T47D (cell line): ENCODE measurements around the gene RELN.

Experiments used
- DNase-seq, 2 experiments: peaks; one replicate each; pipeline versions ENCODE4 v3.0.0 to v3.0.0-alpha.2; 2011 to 2012; ENCODE audit warnings: low read depth in 1 of 2, low spot score in 1 of 2
- JUND ChIP-seq: IDR thresholded peaks from 2 replicates; pipeline ENCODE4 v1.6.1; 2012; ENCODE audit warnings: low read depth
- in situ Hi-C: cut with HindIII; loops from 2 replicates; pipeline ENCODE4 v1.10.0; 2016; ENCODE audit warnings: low sequenced_read_pairs, low pct_unique_long_range_greater_than_20kb

RELN gene

DNA sequence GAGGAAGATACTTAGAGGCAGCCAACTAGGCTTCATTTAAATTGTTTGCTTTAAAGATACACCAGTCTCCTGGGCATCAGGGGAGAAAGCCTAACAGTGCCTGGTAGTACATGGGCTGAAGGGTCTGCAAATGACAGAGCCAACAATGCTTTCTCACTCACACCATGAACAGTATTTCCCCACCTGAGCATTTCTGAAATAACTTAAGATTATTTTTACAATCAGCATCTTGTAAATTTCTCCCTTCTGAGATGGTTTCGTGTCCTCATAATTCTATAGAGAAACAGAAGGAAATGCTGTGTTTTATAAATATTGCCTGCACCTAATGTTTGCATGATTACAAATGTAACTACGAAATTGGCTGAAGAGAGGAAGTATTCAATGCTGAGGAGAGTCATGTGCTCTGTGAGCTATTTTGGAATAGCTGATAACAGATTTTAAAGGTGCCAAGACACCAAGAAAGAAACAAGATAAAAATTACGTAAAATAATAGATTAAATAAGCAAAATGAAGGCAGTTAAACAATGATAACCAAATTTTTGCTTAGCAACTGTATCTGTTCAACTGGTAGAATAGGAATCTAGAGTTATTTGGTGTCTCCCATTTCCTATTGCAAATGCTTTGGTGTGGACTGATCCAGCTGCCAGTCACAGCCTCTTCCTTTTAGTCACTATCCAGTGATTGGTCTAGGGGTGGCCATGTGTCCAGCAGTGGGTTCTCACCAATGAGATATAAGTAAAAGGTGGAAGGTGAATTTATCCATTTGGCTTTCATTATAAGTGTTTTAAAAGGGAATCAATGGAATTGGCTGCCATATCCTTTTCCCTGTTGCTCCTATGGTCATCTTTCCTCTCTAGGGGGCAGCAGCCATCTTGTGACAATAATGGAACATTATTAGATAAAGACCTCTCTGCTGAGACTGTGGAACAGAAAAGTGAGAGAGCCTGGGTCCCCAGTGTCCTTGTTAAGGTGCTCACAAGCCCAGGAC, 375.5 kb downstream of the RELN start:
- TF ChIP-seq JUND: no peak
- no peak for DNase-seq

GRCh38 chr7:103609778-103610177, 379.7 kb downstream of the RELN start:
- no peak for TF ChIP-seq JUND
- in situ Hi-C loops: no loop called here
- DNase-seq: no peak

More for the DNA sequence above, 375.5 kb downstream of the RELN start:
- in situ Hi-C loops: no loop called here

DNA sequence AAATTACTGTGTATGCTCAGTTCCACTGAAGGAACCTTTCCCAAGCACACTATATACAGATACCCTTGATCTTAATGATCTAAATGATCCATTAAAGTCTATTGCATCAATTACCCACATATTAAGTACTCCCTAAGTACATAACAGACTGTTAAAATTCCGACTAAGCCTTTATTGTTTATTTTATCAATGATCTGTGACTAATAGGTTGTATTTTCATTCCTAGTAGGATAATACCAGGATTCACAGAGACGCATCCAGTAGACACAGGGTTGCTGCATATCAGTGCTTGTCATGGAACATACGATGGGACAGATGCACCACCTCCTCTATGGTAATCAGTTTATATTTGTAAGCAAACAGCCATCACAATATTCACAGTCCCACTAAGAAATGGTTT, 383.8 kb downstream of the RELN start:
- no peak for TF ChIP-seq JUND
- no peak for DNase-seq
- in situ Hi-C loops: no loop called here

DNA sequence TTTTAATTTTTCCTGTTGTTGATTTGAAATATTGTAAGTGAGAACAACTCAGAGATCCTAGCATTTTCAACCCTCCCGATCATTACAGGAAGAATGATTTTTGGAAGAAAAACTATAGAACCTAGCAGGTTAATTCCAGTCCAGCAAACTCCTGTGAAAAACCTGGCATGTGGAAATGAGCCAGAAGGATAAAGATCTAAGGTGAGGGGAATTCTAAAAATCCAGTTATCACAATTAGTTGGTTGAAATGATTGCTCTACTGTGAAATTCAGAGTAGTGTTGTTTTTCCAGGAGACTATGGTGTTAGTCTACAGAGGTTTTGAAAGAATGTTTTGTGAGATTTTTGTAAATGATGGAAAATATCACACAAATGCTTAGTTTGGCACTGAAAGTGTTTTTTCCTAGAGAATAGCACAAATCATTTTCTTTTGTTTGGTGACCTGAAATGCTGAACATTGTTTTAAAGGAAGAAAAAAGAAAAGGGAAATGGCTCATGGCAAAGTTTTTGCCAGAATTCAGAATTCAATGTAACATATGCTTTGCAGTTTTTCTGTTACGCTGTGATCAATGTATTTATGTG, 391.0 kb downstream of the RELN start:
- in situ Hi-C loops: no loop called here

GRCh38 chr7:103597606-103598005, 391.9 kb downstream of the RELN start:
- no peak for DNase-seq
- TF ChIP-seq JUND: no peak
- in situ Hi-C loops: no loop called here

More for the DNA sequence above, 391.0 kb downstream of the RELN start:
- no peak for TF ChIP-seq JUND
- DNase-seq: no peak

GRCh38 chr7:103594186-103594585, 395.3 kb downstream of the RELN start:
- in situ Hi-C loops: no loop called here
- DNase-seq: no peak
- no peak for TF ChIP-seq JUND

GRCh38 chr7:103593691-103594090, 395.8 kb downstream of the RELN start:
- no peak for DNase-seq
- no peak for TF ChIP-seq JUND
- in situ Hi-C loops: no loop called here

DNA sequence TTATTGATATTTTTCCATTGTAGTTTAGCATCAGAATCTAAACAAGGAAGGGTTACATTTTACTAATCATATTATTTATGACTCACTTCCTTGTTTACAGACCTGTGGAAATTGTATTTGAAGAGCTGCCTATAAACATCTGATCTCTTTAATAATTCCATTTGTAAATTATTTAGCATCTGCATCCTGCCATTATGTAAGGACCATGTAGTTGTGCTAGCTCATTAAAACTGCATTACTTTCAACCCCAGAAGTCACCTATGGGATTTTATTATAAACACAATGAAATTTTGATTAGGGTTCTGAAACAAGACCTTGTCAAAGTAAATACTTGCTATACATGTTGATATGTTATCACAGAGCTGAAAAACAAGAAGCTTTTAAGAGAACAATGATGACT, 396.6 kb downstream of the RELN start:
- no peak for TF ChIP-seq JUND
- in situ Hi-C loops: no loop called here
- no peak for DNase-seq

DNA sequence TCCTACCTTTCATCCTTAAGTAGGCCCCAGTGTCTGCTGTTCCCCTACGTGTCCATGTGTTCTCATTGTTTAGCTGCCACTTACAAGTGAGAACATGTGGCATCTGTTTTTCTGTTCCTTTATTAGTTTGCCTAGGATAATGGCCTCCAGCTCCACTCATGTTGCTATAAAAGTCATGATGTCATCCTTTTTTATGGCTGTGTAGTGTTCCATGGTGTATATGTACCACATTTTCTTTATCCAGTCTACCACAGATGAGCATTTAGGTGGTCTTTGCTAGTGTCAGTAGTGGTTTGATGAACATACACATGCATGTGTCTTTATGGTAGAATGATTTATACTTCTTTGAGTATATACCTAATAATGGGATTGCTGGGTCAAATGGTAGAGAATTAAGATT, 397.3 kb downstream of the RELN start:
- no peak for TF ChIP-seq JUND
- DNase-seq: no peak
- in situ Hi-C loops: no loop called here

- no peak for DNase-seq
- TF ChIP-seq JUND: no peak
- in situ Hi-C loops: no loop called here
Observed at GRCh38 chr7:103580031-103580430, 409.4 kb downstream of the RELN start.

GRCh38 chr7:103577059-103577458, 412.4 kb downstream of the RELN start:
- DNase-seq: no peak
- no peak for TF ChIP-seq JUND
- in situ Hi-C loops: no loop called here

- no peak for DNase-seq
- in situ Hi-C loops: no loop called here
- TF ChIP-seq JUND: no peak
Observed at GRCh38 chr7:103576641-103577040, 412.8 kb downstream of the RELN start.

DNA sequence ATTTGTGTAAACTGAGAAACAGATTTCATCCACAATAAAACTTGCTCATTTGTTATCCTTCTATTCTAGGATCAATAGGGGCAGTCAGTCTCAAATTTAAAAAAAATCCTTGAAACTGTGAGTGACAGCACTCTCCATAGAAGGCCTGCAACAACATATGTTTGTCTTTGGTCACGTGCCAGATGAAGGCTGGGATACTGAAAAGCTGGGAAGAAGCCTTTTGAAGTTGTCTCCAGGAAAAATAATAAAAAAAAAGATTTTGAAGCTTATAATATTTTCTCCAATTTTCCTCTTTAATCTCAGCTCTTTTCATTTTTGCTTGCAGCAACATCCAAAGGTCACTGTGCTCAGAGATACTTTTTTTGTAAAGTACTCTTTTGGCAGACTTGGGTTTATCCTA, 414.9 kb downstream of the RELN start:
- in situ Hi-C loops: no loop called here
- no peak for TF ChIP-seq JUND
- DNase-seq: no peak
